ENCODE data around the gene USP49. TPM values are rescaled to one million over a fixed set of nuclear protein-coding genes. Genes with fewer than 3 reads are reported as not detected.

The USP49 gene
- total RNA-seq, 6 experiments from 2014 or later = 0.87 to 2.0 (median 1.3) TPM

GRCh38 chr6:41779788-41780550, 115.2 kb downstream of the USP49 start, which contains the start of gene FRS3:
TSS of gene FRS3 (minus strand) at chr6:41779900. CDS start at chr6:41776987, 2,913 bp downstream.
- peak within 1 kb of the TSS; percentile 65 to 85 (median 76) for H3K4me3 ChIP-seq
- peak within 1 kb of the TSS; percentile 66 to 88 (median 84) for H3K27ac ChIP-seq
- H3K9me3 ChIP-seq = no peaks in the 10 kb centered on the region
- TF ChIP-seq CTCF (IDR thresholded peaks at IDR 0.05) (peak; percentile 79 to 97 (median 83)), POLR2A (IDR thresholded peaks at IDR 0.05) (peak; percentile 21)
- WGBS (ENCODE audit: insufficient coverage, low coverage, low lambda C conversion rate, missing lambda C conversion rate) = 0% methylated on average over 37 of the region's 73 CpGs
- peak; percentile 99 for DNase-seq
- peaks cover 0 to 8% (median 3%) of the 10 kb centered on the region in 4 donors for H3K36me3 ChIP-seq
- no peaks in the 10 kb centered on the region for H3K27me3 ChIP-seq
- peaks cover 0 to 17% (median 5%) of the 10 kb centered on the region in 4 donors for H3K4me1 ChIP-seq
- intact Hi-C loops (cut with DNase I) = loop anchor here (10.0 kb wide), 3 partner anchors 145 to 265 kb away; partner anchors contain the start of genes BYSL (in 1 of the 2) and MED20 (in 1 of the 2)
- ATAC-seq = peak; percentile 90 to 94 (median 92)

- ATAC-seq = no peak
- H3K27me3 ChIP-seq = no peaks in the 10 kb centered on the region
- peaks cover 0 to 14% (median 6%) of the 10 kb centered on the region in 4 donors for H3K36me3 ChIP-seq
- H3K4me1 ChIP-seq = peaks cover 0 to 17% (median 5%) of the 10 kb centered on the region in 4 donors
- peak overlapping the region; percentile 58 to 76 (median 65) for H3K4me3 ChIP-seq
- 4% methylated on average over 5 of the region's 16 CpGs for WGBS (ENCODE audit: insufficient coverage, low coverage, low lambda C conversion rate, missing lambda C conversion rate)
- H3K9me3 ChIP-seq = no peaks in the 10 kb centered on the region
- intact Hi-C loops (cut with DNase I) = no loop called here
- no peak for TF ChIP-seq POLR2A (IDR thresholded peaks at IDR 0.05)
- no peak for TF ChIP-seq CTCF (IDR thresholded peaks at IDR 0.05)
- H3K27ac ChIP-seq = no peak overlapping the region
- no peak for DNase-seq
Measured at GRCh38 chr6:41779336-41779735, 115.8 kb downstream of the USP49 start.

GRCh38 chr6:41778895-41779294, 116.3 kb downstream of the USP49 start:
- Histone ChIP-seq H3K4me1 (peaks cover 0 to 17% (median 5%) of the 10 kb centered on the region in 4 donors), H3K9me3 (no peaks in the 10 kb centered on the region), H3K4me3 (peak overlapping the region; percentile 58 to 76 (median 65)), H3K27ac (no peak overlapping the region), H3K36me3 (peaks cover 0 to 16% (median 8%) of the 10 kb centered on the region in 4 donors), H3K27me3 (no peaks in the 10 kb centered on the region)
- intact Hi-C loops (cut with DNase I) = no loop called here
- 27% methylated on average over 6 of the region's 6 CpGs for WGBS (ENCODE audit: insufficient coverage, low coverage, low lambda C conversion rate, missing lambda C conversion rate)
- DNase-seq (no peak), ATAC-seq (no peak)
- TF ChIP-seq CTCF (IDR thresholded peaks at IDR 0.05) = no peak
- no peak for TF ChIP-seq POLR2A (IDR thresholded peaks at IDR 0.05)

GRCh38 chr6:41777551-41778285, 117.5 kb downstream of the USP49 start:
- WGBS (ENCODE audit: insufficient coverage, low coverage, low lambda C conversion rate, missing lambda C conversion rate) = 60% methylated on average over 1 of the region's 5 CpGs
- peaks cover 0 to 17% (median 5%) of the 10 kb centered on the region in 4 donors for H3K4me1 ChIP-seq
- intact Hi-C loops (cut with DNase I) = no loop called here
- peaks cover 0 to 22% (median 8%) of the 10 kb centered on the region in 4 donors for H3K36me3 ChIP-seq
- no peak overlapping the region for H3K27ac ChIP-seq
- no peak overlapping the region for H3K4me3 ChIP-seq
- H3K27me3 ChIP-seq = no peaks in the 10 kb centered on the region
- no peaks in the 10 kb centered on the region for H3K9me3 ChIP-seq
- ATAC-seq (no peak), DNase-seq (no peak)
- TF ChIP-seq CTCF (IDR thresholded peaks at IDR 0.05) (no peak), POLR2A (IDR thresholded peaks at IDR 0.05) (no peak)

Data from right lobe of liver (tissue), 6 donors.